Liver (tissue), 9 donors: ENCODE results near the gene SEM1. TPM values are rescaled to one million over a fixed set of nuclear protein-coding genes. Genes with fewer than 3 reads are reported as not detected.

Experiments
- DNase-seq: peaks from one replicate; pipeline ENCODE4 v3.0.0-alpha.2; 2017; ENCODE audit warnings: low spot score
- H3K27ac ChIP-seq, 2 donors: one replicate each; pipeline ENCODE4 v1.7.0; 2013; ENCODE audit warnings: inconsistent platforms in 2 of 2, low read length in 2 of 2, control low read depth in 1 of 2, low read depth in 1 of 2, mild to moderate bottlenecking in 1 of 2
- H3K27me3 ChIP-seq, 4 donors: one replicate each; pipeline versions ENCODE4 v1.6.1 to v1.7.0; 2013; ENCODE audit warnings: low read length in 3 of 4, inconsistent platforms in 1 of 4, mild to moderate bottlenecking in 1 of 4, moderate library complexity in 1 of 4; ENCODE audit not compliant: control insufficient read depth in 4 of 4, insufficient read depth in 4 of 4
- H3K36me3 ChIP-seq, 4 donors: one replicate each; pipeline versions ENCODE4 v1.6.1 to v1.7.0; 2013; ENCODE audit warnings: low read length in 3 of 4, mild to moderate bottlenecking in 3 of 4, low read depth in 1 of 4, moderate library complexity in 1 of 4; ENCODE audit not compliant: control insufficient read depth in 4 of 4, insufficient read depth in 3 of 4
- H3K4me1 ChIP-seq, 4 donors: one replicate each; pipeline versions ENCODE4 v1.6.1 to v1.7.0; 2013; ENCODE audit warnings: low read length in 3 of 4, mild to moderate bottlenecking in 3 of 4, moderate library complexity in 1 of 4; ENCODE audit not compliant: control insufficient read depth in 4 of 4, insufficient read depth in 4 of 4
- H3K4me3 ChIP-seq, 3 donors: one replicate each; pipeline versions ENCODE4 v1.6.1 to v1.7.0; 2013; ENCODE audit warnings: low read length in 3 of 3, control low read depth in 1 of 3, low read depth in 1 of 3, mild to moderate bottlenecking in 1 of 3
- H3K9ac ChIP-seq, 2 donors: one replicate each; pipeline ENCODE4 v1.7.0; 2013; ENCODE audit warnings: low read length in 2 of 2, mild to moderate bottlenecking in 2 of 2, moderate library complexity in 2 of 2, control low read depth in 1 of 2, low read depth in 1 of 2
- H3K9me3 ChIP-seq, 4 donors: one replicate each; pipeline versions ENCODE4 v1.6.1 to v1.7.0; 2013; ENCODE audit warnings: low read length in 3 of 4; ENCODE audit not compliant: control insufficient read depth in 4 of 4
- ATF3 ChIP-seq: IDR thresholded peaks from 2 replicates; pipeline ENCODE4 v1.6.1; 2016; ENCODE audit warnings: antibody characterized with exemption
- CTCF ChIP-seq: fragments of 150-350 bp; IDR thresholded peaks from 2 replicates; pipeline ENCODE4 v1.5.1; 2017; ENCODE audit warnings: improper control_type of control experiment, low read depth, low read length; ENCODE audit not compliant: missing input control
- FOXA1 ChIP-seq: IDR thresholded peaks from 2 replicates; pipeline ENCODE4 v1.6.1; 2016; ENCODE audit warnings: antibody characterized with exemption
- FOXA2 ChIP-seq: IDR thresholded peaks from 2 replicates; pipeline ENCODE4 v1.6.1; 2016; ENCODE audit warnings: antibody characterized with exemption
- GABPA ChIP-seq, 2 donors: IDR thresholded peaks in 1 of 2; conservative IDR thresholded peaks in 1 of 2; 2 replicates each; pipeline ENCODE4 v1.6.1; 2016; ENCODE audit warnings: antibody characterized with exemption in 2 of 2, mild to moderate bottlenecking in 1 of 2, moderate library complexity in 1 of 2
- HNF4A ChIP-seq, 2 donors: conservative IDR thresholded peaks; 2 replicates each; pipeline ENCODE4 v1.6.1; 2016; ENCODE audit warnings: antibody characterized with exemption in 2 of 2, mild to moderate bottlenecking in 2 of 2
- HNF4G ChIP-seq: IDR thresholded peaks from 2 replicates; pipeline ENCODE4 v1.6.1; 2016; ENCODE audit warnings: antibody characterized with exemption
- JUND ChIP-seq, 2 donors: IDR thresholded peaks; 2 replicates each; pipeline ENCODE4 v1.6.1; 2016; ENCODE audit warnings: antibody characterized with exemption in 2 of 2
- RAD21 ChIP-seq, 2 donors: IDR thresholded peaks; 2 replicates each; pipeline ENCODE4 v1.6.1; 2016; ENCODE audit warnings: antibody characterized with exemption in 2 of 2, mild to moderate bottlenecking in 2 of 2
- RXRA ChIP-seq, 2 donors: IDR thresholded peaks; 2 replicates each; pipeline ENCODE4 v1.6.1; 2017 to 2018; ENCODE audit warnings: antibody characterized with exemption in 2 of 2, mild to moderate bottlenecking in 1 of 2
- TAF1 ChIP-seq: conservative IDR thresholded peaks from 2 replicates; pipeline ENCODE4 v1.6.1; 2016; ENCODE audit warnings: antibody characterized with exemption, mild to moderate bottlenecking
- YY1 ChIP-seq: IDR thresholded peaks from 2 replicates; pipeline ENCODE4 v1.6.1; 2016; ENCODE audit warnings: antibody characterized with exemption, mild to moderate bottlenecking
- WGBS: extraction: QIAGEN DNeasy Blood & Tissue Kit; methylation state at CpG from one replicate; pipeline ENCODE4 v1.1.7; 2013; 5-methylcytosine and 5-hydroxymethylcytosine counted together
- polyA plus RNA-seq, 2 donors: library from polyadenylated mRNA; stranded (reverse) in 1 of 2; unstranded in 1 of 2; fragments of 200-250 nt in 1 of 2; fragments of >200 nt in 1 of 2; fragmentation: Nextera tagmentation in 1 of 2; extraction: Ambion mirVana in 1 of 2; gene quantifications; one replicate each; pipeline versions ENCODE4 v1.2.1 to v1.2.3, GENCODE V29; 2013 to 2015
- total RNA-seq, 2 donors: library from RNA; depleted of rRNA; stranded (reverse); fragments of >200 nt; gene quantifications; one replicate each; pipeline ENCODE4 v1.2.3, GENCODE V29; 2014
- TF ChIP-seq, protein P1 (sequence below): IDR thresholded peaks from 2 replicates; pipeline ENCODE4 v1.6.1; 2016; ENCODE audit warnings: antibody characterized with exemption
- TF ChIP-seq, protein P2 (sequence below): IDR thresholded peaks from 2 replicates; pipeline ENCODE4 v1.6.1; 2016; ENCODE audit warnings: antibody characterized with exemption, mild to moderate bottlenecking
- donor health status: healthy.
- donor health status: healthy.
- donor health status: healthy.
- donor health status: healthy.
- donor health status: healthy.

The SEM1 gene
- total and polyA plus RNA-seq, 4 donors = 21.1 to 325 (median 52.7) TPM

- DNase-seq = no peak
- Histone ChIP-seq H3K9ac (no peak overlapping the region), H3K4me3 (no peak overlapping the region), H3K9me3 (no peaks in the 10 kb centered on the region), H3K27ac (no peak overlapping the region), H3K4me1 (peaks cover 0 to 9% (median 2%) of the 10 kb centered on the region in 4 donors), H3K27me3 (no peaks in the 10 kb centered on the region), H3K36me3 (no peaks in the 10 kb centered on the region)
- no peak for TF ChIP-seq HNF4G
- no peak for TF ChIP-seq FOXA1
- TF ChIP-seq HNF4A (conservative IDR thresholded peaks at IDR 0.05) = no peak
- no peak for TF ChIP-seq CTCF
- TF ChIP-seq RAD21 (IDR thresholded peaks at IDR 0.05) = no peak
- TF ChIP-seq JUND (IDR thresholded peaks at IDR 0.05) = no peak
- TF ChIP-seq, protein P1, sequence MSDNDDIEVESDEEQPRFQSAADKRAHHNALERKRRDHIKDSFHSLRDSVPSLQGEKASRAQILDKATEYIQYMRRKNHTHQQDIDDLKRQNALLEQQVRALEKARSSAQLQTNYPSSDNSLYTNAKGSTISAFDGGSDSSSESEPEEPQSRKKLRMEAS = no peak
- TF ChIP-seq, protein P2, sequence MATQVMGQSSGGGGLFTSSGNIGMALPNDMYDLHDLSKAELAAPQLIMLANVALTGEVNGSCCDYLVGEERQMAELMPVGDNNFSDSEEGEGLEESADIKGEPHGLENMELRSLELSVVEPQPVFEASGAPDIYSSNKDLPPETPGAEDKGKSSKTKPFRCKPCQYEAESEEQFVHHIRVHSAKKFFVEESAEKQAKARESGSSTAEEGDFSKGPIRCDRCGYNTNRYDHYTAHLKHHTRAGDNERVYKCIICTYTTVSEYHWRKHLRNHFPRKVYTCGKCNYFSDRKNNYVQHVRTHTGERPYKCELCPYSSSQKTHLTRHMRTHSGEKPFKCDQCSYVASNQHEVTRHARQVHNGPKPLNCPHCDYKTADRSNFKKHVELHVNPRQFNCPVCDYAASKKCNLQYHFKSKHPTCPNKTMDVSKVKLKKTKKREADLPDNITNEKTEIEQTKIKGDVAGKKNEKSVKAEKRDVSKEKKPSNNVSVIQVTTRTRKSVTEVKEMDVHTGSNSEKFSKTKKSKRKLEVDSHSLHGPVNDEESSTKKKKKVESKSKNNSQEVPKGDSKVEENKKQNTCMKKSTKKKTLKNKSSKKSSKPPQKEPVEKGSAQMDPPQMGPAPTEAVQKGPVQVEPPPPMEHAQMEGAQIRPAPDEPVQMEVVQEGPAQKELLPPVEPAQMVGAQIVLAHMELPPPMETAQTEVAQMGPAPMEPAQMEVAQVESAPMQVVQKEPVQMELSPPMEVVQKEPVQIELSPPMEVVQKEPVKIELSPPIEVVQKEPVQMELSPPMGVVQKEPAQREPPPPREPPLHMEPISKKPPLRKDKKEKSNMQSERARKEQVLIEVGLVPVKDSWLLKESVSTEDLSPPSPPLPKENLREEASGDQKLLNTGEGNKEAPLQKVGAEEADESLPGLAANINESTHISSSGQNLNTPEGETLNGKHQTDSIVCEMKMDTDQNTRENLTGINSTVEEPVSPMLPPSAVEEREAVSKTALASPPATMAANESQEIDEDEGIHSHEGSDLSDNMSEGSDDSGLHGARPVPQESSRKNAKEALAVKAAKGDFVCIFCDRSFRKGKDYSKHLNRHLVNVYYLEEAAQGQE = no peak
- TF ChIP-seq FOXA2 = no peak
- TF ChIP-seq YY1 = no peak
- TF ChIP-seq TAF1 = no peak
- no peak for TF ChIP-seq RXRA (IDR thresholded peaks at IDR 0.05)
- no peak for TF ChIP-seq GABPA (IDR thresholded peaks at IDR 0.05 in 1 of 2, conservative IDR thresholded peaks at IDR 0.05 in 1 of 2)
- no peak for TF ChIP-seq ATF3
- WGBS = 91% methylated on average over 8 of the region's 8 CpGs
These were observed 60.9 kb downstream of the SEM1 start for GRCh38 chr7:96648784-96649183.

GRCh38 chr7:96647733-96648132, 61.9 kb downstream of the SEM1 start:
- Histone ChIP-seq H3K36me3 (no peaks in the 10 kb centered on the region), H3K9me3 (no peaks in the 10 kb centered on the region), H3K27me3 (no peaks in the 10 kb centered on the region), H3K4me1 (peaks cover 0 to 3% (median 0%) of the 10 kb centered on the region in 4 donors), H3K27ac (no peak overlapping the region), H3K4me3 (no peak overlapping the region), H3K9ac (no peak overlapping the region)
- DNase-seq = no peak
- TF ChIP-seq, protein P2 = peak; percentile 69
- no peak for TF ChIP-seq FOXA1
- WGBS = 39% methylated on average over 3 of the region's 3 CpGs
